GM23248 (cell line): ENCODE results near the gene DAAM1.

Experiments
- EZH2 ChIP-seq: fragments of 200-600 bp; sonication (generic); IDR thresholded peaks from 2 replicates; pipeline ENCODE4 v1.6.1; 2018; ENCODE audit warnings: antibody characterized with exemption, mild to moderate bottlenecking; ENCODE audit not compliant: insufficient read depth, poor library complexity, severe bottlenecking
- EZH2phosphoT487 ChIP-seq: fragments of 200-600 bp; sonication (generic); IDR thresholded peaks from 2 replicates; pipeline ENCODE4 v1.6.1; 2018; ENCODE audit warnings: antibody characterized with exemption, moderate library complexity, mild to moderate bottlenecking, low read depth; ENCODE audit not compliant: insufficient read depth

DNA sequence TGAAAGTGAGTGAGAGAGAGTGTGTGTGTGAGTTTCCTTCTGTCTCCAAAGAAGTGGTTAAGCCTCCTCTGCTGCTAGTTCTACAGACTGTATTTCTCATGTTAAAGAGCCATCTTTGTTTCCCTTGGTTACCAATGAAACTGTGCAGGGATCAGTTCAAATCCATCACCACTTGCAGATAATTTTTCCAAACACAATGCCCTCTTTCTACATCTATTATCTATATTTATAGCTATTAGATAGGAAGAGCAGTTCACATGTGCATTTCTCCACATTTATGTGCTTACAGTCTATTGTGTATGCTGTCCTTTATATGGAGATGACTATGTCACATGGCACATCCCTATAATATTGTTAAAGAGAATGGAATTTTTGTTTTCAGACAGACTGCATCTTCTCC, 2.2 kb upstream of the DAAM1 start:
- no peak for TF ChIP-seq EZH2phosphoT487
- no peak for TF ChIP-seq EZH2
